Activated CD4-positive, alpha-beta T cell treated with anti-CD3 and anti-CD28 coated beads, Interleukin-2, amount 10 ng/mL, durations not matched to agents 24 days and 14 days (primary cell): Measurements from ENCODE around the gene SPATA2. TPM values are rescaled to one million over a fixed set of nuclear protein-coding genes. Genes with fewer than 3 reads are reported as not detected.
"Not testable (repeated sequence)": the region's sequence is repeated elsewhere in the genome, so short reads cannot be mapped to it uniquely, and the experiment has no call there.

Experiments used
- DNase-seq: peaks from one replicate; pipeline ENCODE4 v3.0.0; 2022
- H3K27ac Mint-ChIP-seq: one replicate; pipeline ENCODE4 v1.8.0; 2022; ENCODE audit warnings: mild to moderate bottlenecking, mixed read lengths
- H3K27me3 Mint-ChIP-seq: one replicate; pipeline ENCODE4 v1.8.0; 2022; ENCODE audit warnings: mixed read lengths
- H3K36me3 Mint-ChIP-seq: one replicate; pipeline ENCODE4 v1.8.0; 2022; ENCODE audit warnings: low read depth, mild to moderate bottlenecking, mixed read lengths
- H3K4me1 Mint-ChIP-seq: one replicate; pipeline ENCODE4 v1.8.0; 2021; ENCODE audit warnings: mixed read lengths
- H3K4me3 Mint-ChIP-seq: one replicate; pipeline ENCODE4 v1.8.0; 2022; ENCODE audit warnings: mild to moderate bottlenecking, moderate library complexity, mixed read lengths
- H3K9me3 Mint-ChIP-seq: one replicate; pipeline ENCODE4 v1.8.0; 2021; ENCODE audit warnings: mixed read lengths
- intact Hi-C: fragments of 100-400 bp; cut with micrococcal nuclease; formaldehyde crosslinking; loops from one replicate; pipeline ENCODE4 v1.15.1; 2023
- total RNA-seq: library from RNA; stranded (reverse); gene quantifications from 2 replicates; pipeline ENCODE4 v1.2.3, GENCODE V29; 2022

The SPATA2 gene
- total RNA-seq, 1 donor from 2014 or later = 9.9 TPM

DNA sequence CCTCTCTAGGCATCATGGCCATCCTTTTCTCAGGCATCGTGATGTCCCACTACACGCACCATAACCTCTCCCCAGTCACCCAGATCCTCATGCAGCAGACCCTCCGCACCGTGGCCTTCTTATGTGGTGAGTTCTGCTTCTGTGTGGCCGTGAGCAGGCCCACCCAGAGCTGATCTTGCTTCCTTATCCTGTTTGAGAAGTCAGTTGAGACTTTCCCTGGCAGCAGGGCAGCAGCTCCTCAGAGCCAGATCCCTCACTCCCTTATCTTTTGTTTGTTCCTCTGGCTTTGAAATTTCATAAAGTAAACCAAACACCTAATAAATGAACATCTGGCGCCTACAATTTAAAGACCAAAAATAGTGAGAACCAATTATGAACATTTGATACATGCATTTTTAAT is 40.6 kb downstream of the SPATA2 start:
- Mint-ChIP-seq H3K27ac (no peak overlapping the region), H3K36me3 (peaks cover 37% of the 10 kb centered on the region), H3K4me1 (no peaks in the 10 kb centered on the region), H3K27me3 (no peaks in the 10 kb centered on the region), H3K9me3 (no peaks in the 10 kb centered on the region), H3K4me3 (no peak overlapping the region)
- intact Hi-C loops = no loop called here
- DNase-seq = no peak

DNA sequence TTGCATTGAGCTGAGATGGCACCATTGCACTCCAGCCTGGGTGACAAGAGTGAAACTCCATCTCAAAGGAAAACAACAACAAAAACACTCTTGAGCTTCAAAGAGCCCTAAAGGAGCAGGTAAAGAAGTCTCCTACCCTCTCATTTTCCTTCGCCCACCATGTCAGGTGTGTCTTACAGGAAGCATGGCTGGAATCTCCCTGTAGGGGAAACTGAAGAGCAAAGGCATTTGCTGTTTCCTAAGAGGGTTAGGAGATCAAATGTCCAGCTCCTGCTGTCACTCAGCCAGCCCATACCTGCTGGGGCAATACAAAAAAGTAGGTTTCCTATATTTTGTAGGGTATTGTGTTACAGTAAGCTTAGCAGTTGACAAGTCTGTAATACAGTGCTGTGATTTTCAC is 43.3 kb downstream of the SPATA2 start:
- H3K4me1 Mint-ChIP-seq = peaks cover 3% of the 10 kb centered on the region
- H3K27ac Mint-ChIP-seq = no peak overlapping the region
- H3K4me3 Mint-ChIP-seq = no peak overlapping the region
- peaks cover 41% of the 10 kb centered on the region for H3K36me3 Mint-ChIP-seq
- intact Hi-C loops = no loop called here
- no peaks in the 10 kb centered on the region for H3K27me3 Mint-ChIP-seq
- DNase-seq = no peak
- H3K9me3 Mint-ChIP-seq = no peaks in the 10 kb centered on the region

DNA sequence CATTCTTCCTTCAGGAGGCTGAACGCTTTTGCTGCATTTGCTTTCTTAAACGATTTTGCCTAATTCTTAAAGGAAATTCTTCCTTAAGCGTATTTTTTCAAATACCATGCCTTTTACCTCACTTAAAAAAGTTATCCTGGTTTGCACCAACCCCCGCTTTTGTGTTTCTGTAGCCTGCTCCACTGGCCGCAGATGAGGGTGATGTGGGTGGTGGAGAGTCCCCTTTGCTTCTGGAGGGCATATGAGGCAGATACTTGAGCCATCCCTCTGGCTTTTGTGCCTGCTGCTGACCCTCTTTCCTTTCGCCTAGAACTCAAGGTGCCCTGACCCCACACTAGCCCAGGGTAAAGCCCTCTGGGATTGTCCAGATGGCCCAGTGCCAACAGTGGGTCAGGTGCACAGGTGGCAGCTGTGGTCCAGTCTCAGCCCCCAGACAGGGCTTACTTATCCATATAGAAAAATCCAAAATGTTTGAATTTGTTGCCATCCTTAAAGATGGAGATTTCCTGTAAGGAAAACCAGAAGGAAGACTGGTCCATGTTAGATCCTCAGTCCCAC is 43.9 kb downstream of the SPATA2 start:
- intact Hi-C loops = no loop called here
- peaks cover 7% of the 10 kb centered on the region for H3K4me1 Mint-ChIP-seq
- no peak for DNase-seq
- no peak overlapping the region for H3K4me3 Mint-ChIP-seq
- no peaks in the 10 kb centered on the region for H3K9me3 Mint-ChIP-seq
- H3K27me3 Mint-ChIP-seq = no peaks in the 10 kb centered on the region
- peaks cover 43% of the 10 kb centered on the region for H3K36me3 Mint-ChIP-seq
- no peak overlapping the region for H3K27ac Mint-ChIP-seq

DNA sequence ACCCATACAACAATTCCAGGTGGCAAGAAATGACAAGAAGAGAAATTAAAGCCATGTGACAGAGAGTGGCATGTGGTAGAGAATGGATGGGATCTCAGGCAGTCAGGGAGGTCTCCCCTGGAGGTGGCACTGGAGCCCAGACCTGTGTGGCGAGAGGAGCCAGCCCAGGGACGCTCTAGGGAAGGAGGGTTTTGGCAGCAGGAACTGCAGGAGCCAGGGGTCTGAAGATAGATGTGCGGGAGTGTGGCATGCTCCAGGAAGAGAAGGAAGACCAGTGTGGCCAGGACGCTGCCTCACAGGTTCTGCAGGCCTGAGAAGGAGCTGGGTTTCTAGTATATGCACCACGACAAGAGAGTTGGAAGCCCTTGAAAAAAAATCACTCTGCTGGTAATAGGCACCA is 45.1 kb downstream of the SPATA2 start:
- no peaks in the 10 kb centered on the region for H3K9me3 Mint-ChIP-seq
- H3K27ac Mint-ChIP-seq = no peak overlapping the region
- no peak for DNase-seq
- H3K4me1 Mint-ChIP-seq = peaks cover 7% of the 10 kb centered on the region
- no peaks in the 10 kb centered on the region for H3K27me3 Mint-ChIP-seq
- H3K4me3 Mint-ChIP-seq = no peak overlapping the region
- H3K36me3 Mint-ChIP-seq = peaks cover 44% of the 10 kb centered on the region
- intact Hi-C loops = no loop called here

DNA sequence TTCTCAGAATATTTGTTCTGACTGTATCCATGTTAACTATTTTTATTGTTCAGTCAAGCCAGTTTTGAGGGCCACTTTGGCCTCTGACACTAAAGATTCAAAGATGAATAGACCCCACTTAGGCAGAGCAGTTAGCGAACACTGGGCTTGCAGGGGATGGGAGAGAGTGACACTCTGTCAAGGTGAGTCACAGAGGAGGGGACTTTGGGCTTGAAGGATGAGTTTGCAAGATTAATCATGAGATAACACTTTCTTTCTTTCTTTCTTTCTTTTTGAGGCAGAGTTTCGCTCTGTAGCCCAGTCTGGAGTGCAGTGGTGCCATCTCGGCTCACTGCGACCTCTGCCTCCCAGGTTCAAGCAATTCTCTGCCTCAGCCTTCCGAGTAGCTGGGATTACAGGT is 46.4 kb downstream of the SPATA2 start:
- intact Hi-C loops = no loop called here
- H3K36me3 Mint-ChIP-seq = peaks cover 50% of the 10 kb centered on the region
- peaks cover 7% of the 10 kb centered on the region for H3K4me1 Mint-ChIP-seq
- DNase-seq = no peak
- no peaks in the 10 kb centered on the region for H3K9me3 Mint-ChIP-seq
- no peak overlapping the region for H3K4me3 Mint-ChIP-seq
- H3K27ac Mint-ChIP-seq = no peak overlapping the region
- no peaks in the 10 kb centered on the region for H3K27me3 Mint-ChIP-seq

DNA sequence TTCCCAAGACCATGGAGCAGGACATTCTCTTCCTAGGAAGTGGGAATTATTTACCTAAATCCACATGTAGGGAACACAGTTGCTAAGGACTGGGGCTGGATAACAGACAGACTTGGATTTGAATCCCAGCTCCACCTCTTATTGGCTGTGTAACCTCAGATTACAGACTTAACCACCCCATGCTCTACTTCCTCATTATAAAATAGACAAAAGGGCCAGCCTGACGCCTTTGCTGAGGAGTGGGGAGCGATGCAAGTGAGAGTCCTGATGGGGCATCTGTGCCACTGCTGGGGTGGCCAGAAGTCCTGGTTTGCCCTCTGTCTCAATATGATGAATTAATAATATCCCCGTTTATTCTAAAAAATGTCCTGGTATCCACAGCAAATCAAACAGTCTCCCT is 46.8 kb downstream of the SPATA2 start:
- Mint-ChIP-seq H3K4me3 (no peak overlapping the region), H3K9me3 (no peaks in the 10 kb centered on the region), H3K36me3 (peaks cover 49% of the 10 kb centered on the region), H3K27ac (no peak overlapping the region), H3K4me1 (peaks cover 7% of the 10 kb centered on the region), H3K27me3 (no peaks in the 10 kb centered on the region)
- DNase-seq = no peak
- intact Hi-C loops = no loop called here

DNA sequence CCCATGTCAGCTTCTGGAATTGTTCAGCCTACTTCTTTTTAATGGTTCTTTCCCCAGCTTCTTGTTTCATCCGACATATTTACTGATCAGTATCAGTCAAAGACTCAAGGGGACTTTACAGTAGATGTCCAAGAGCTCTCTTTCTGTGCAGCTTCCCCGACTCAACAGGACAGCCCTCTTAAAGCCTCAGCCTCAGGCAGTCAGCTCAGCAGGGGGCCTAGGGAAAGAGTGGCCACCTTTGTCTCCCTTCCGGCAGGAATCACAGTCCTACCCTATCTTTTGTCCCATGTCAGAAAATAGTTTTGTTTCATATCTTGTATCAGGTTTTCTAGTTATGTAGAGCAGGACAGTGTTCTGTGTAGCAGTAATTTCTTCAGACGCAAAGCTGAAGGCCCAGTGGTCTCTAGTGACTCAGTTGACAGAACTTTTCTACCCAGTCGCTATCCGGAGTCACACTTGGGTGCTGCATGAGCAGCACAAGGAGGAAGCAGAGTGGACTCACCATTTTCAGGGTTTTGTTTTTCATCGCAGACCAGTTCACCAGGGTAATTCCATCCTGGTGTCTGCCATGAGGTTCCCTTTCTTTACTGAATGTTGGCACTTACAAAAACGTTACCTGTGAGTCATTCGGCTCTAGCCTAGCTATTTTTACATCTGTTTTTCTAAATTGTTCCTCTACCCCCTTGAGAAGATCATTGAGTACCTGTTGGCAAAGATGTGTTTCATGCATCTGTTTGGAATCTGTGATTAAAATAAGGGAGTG is 47.7 kb downstream of the SPATA2 start:
- H3K9me3 Mint-ChIP-seq = no peaks in the 10 kb centered on the region
- no peak overlapping the region for H3K4me3 Mint-ChIP-seq
- H3K27me3 Mint-ChIP-seq = no peaks in the 10 kb centered on the region
- H3K27ac Mint-ChIP-seq = no peak overlapping the region
- H3K36me3 Mint-ChIP-seq = peaks cover 52% of the 10 kb centered on the region
- H3K4me1 Mint-ChIP-seq = peaks cover 7% of the 10 kb centered on the region
- no peak for DNase-seq
- intact Hi-C loops = no loop called here

DNA sequence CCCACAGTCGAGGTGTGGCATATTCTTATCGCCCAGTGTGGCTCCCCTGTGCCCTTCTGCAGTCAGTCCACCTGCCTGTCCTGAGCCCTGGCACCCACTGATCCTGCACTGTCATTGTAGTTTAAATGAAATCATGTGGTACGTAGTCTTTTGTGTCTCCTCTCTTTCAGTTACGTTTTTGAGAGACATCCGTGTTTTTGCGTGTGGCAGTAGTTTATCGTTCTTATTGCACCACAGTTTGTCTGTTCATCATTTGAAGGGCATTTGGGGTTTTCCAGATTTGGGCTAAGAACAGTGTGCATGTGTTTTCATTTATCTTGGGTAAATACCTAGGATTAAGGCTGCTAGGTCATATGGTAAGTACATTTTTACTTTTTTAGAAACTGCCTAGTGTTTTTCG is 49.3 kb downstream of the SPATA2 start:
- intact Hi-C loops = no loop called here
- Mint-ChIP-seq H3K27me3 (no peaks in the 10 kb centered on the region), H3K27ac (no peak overlapping the region), H3K36me3 (peaks cover 58% of the 10 kb centered on the region), H3K4me3 (no peak overlapping the region), H3K4me1 (peaks cover 12% of the 10 kb centered on the region), H3K9me3 (no peaks in the 10 kb centered on the region)
- DNase-seq = no peak

DNA sequence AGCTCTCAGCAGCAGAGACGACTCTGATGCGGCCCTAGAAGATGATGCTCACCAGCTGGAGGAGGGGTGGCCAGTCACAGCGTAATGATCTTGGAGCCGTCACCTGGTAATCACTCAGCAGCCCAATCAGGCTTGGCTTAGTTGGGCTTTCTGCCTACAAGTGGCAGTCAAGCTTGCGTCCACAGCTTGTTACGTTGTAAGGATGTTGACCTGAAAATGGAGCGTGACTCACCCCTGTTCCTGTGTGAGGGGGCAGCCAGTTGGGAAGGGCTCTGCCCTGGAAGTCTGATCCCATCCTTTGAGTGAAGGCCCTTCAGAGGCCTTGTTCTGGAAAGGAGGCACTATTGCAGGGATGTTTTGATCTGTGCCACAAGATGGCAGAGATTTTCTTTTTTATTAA is 49.8 kb downstream of the SPATA2 start:
- Mint-ChIP-seq H3K4me1 (peaks cover 16% of the 10 kb centered on the region), H3K9me3 (no peaks in the 10 kb centered on the region), H3K36me3 (peaks cover 62% of the 10 kb centered on the region), H3K27me3 (no peaks in the 10 kb centered on the region), H3K4me3 (no peak overlapping the region), H3K27ac (no peak overlapping the region)
- intact Hi-C loops = no loop called here
- DNase-seq = no peak

DNA sequence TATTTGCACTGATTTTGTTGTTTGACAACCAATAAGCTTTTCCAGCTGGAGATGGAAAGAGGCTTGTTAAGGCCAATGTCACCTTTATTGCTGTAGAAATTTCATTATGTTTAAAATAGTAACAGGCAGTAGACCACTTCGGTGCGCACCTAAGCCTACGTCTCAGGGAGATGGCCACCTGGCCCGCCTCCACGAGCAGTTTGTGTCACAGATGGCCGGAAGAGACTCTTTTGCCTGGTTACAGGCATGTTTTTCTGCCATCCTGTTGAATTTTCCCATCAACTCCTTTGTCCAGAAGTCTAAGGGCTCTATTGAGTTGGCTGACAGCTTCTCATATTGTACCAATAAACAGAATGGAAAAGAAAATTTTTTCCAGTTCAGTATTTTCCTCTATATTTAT is 51.7 kb downstream of the SPATA2 start:
- H3K4me1 Mint-ChIP-seq = peaks cover 18% of the 10 kb centered on the region
- H3K27me3 Mint-ChIP-seq = no peaks in the 10 kb centered on the region
- no peak overlapping the region for H3K27ac Mint-ChIP-seq
- peaks cover 62% of the 10 kb centered on the region for H3K36me3 Mint-ChIP-seq
- H3K4me3 Mint-ChIP-seq = no peak overlapping the region
- no peaks in the 10 kb centered on the region for H3K9me3 Mint-ChIP-seq
- intact Hi-C loops = no loop called here
- no peak for DNase-seq

DNA sequence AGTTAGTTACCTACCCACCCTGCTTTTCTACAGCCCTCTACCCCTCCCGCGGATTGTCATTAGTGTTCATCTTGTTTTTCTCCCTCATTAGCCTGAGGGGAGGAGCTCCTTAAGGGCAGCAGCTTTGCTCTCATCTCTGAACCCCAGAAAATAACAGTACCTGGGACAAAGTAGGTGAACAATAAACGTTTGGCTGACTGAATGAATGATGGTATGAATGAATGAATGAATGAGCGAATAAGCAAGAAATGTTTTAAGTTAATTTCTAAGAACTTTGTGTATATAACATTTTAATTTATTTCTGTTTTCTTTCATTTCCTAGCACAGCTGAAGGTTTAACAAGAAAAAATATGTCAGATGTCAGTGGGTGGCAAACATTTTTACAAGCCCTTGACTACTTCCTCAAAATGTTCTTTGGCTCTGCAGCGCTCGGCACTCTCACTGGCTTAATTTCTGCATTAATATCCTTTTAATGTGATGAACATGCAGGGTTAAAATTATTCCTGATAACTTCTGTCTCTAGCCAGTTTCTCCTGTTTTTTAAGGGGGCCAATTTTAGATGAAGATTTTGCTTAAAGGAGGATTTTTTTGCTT is 52.6 kb downstream of the SPATA2 start:
- no peak for DNase-seq
- Mint-ChIP-seq H3K9me3 (no peaks in the 10 kb centered on the region), H3K36me3 (peaks cover 63% of the 10 kb centered on the region)

DNA sequence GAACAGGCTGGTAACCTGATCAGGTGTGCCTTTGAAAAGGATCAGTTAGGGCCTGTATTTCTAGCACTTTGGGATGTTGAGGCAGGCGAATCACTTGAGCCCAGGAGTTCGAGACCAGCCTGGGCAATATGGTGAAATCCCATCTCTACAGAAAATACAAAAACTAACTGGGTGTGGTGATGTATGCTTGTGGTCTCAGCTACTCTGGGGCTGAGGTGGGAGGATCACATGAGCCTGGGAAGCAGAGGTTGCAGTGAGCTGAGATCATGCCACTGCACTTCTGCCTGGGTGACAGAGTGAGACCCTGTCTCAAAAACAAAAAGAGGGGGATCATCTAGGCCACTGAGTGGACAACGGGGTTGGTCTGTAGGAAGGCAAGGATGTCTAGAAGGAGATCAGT is 54.1 kb downstream of the SPATA2 start:
- DNase-seq, H3K4me3 Mint-ChIP-seq, intact Hi-C loops, H3K27me3 Mint-ChIP-seq, H3K9me3 Mint-ChIP-seq: not testable (repeated sequence)
- Mint-ChIP-seq H3K27ac (peak overlapping the region; percentile 30), H3K36me3 (peaks cover 58% of the 10 kb centered on the region), H3K4me1 (peaks cover 11% of the 10 kb centered on the region)

More for the DNA sequence above, 52.6 kb downstream of the SPATA2 start:
- H3K27me3 Mint-ChIP-seq = no peaks in the 10 kb centered on the region
- peaks cover 17% of the 10 kb centered on the region for H3K4me1 Mint-ChIP-seq
- H3K4me3 Mint-ChIP-seq = no peak overlapping the region
- intact Hi-C loops = no loop called here
- H3K27ac Mint-ChIP-seq = no peak overlapping the region

DNA sequence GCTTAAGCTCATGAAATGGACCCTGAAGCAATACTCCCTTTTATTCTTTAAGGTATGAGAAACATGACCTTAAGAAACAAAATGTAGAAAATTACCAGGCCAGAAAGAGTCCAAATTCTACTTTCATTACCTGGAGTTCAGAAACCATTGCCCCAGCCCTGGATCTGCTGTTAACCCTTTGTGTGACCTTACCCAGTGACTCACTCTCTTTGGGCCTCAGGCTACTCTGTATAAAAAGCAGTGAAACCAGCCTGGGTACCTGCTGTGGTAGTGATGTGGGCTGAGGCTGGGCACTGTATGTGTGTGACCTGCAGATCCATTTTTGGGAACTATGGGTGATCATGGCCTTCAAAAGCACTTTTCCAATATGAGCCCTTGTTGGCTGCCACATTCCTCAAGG is 55.5 kb downstream of the SPATA2 start:
- Mint-ChIP-seq H3K9me3 (no peaks in the 10 kb centered on the region), H3K27me3 (no peaks in the 10 kb centered on the region), H3K27ac (no peak overlapping the region), H3K4me3 (no peak overlapping the region), H3K4me1 (peaks cover 11% of the 10 kb centered on the region), H3K36me3 (peaks cover 54% of the 10 kb centered on the region)
- DNase-seq = no peak
- intact Hi-C loops = no loop called here

DNA sequence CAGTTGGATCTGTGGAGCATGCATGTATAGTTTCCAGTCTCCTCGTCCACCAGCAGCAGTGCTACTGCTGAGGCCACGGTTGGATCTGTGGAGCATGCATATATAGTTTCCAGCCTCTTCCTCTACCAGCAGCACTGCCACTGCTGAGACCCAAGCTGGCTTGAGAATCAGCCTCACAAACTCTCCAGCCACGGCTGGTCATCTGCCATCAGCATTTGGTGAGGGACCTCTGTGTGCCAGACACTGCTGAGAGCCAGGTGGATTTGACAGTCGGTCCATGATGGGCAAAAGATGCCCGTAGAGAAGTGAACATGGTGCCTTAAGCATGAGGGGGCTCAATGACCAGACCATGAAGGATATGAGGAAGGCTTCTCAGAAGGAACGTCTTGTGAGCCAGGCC is 56.3 kb downstream of the SPATA2 start:
- no peaks in the 10 kb centered on the region for H3K27me3 Mint-ChIP-seq
- H3K9me3 Mint-ChIP-seq = no peaks in the 10 kb centered on the region
- H3K36me3 Mint-ChIP-seq = peaks cover 50% of the 10 kb centered on the region
- peaks cover 11% of the 10 kb centered on the region for H3K4me1 Mint-ChIP-seq
- DNase-seq = no peak
- H3K27ac Mint-ChIP-seq = no peak overlapping the region
- intact Hi-C loops = no loop called here
- H3K4me3 Mint-ChIP-seq = no peak overlapping the region
